CD4-positive, alpha-beta T cell treated with Interleukin-17A for 1 hour (primary cell): ENCODE data around the gene RAB40B.
"Not testable (repeated sequence)": the region's sequence is repeated elsewhere in the genome, so short reads cannot be mapped to it uniquely, and the experiment has no call there.

ENCODE experiments used
- DNase-seq: peaks from one replicate; pipeline ENCODE4 v3.0.0-alpha.2; 2020

RAB40B gene

GRCh38 chr17:82666931-82667667 lies 31.4 kb downstream of the RAB40B start:
- DNase-seq, result no peak

- DNase-seq, result no peak
These were observed 32.6 kb downstream of the RAB40B start for GRCh38 chr17:82665891-82666290.

GRCh38 chr17:82665217-82665616 lies 33.3 kb downstream of the RAB40B start:
- DNase-seq, result no peak

GRCh38 chr17:82664701-82665182 lies 33.8 kb downstream of the RAB40B start:
- no peak for DNase-seq

- DNase-seq, result no peak
These were observed 34.3 kb downstream of the RAB40B start for GRCh38 chr17:82664276-82664575.

- no peak for DNase-seq
These were observed 34.9 kb downstream of the RAB40B start for GRCh38 chr17:82663381-82664275.

- DNase-seq, result no peak
These were observed 35.7 kb downstream of the RAB40B start for GRCh38 chr17:82662711-82663261.

- DNase-seq, result no peak
These were observed 36.5 kb downstream of the RAB40B start for GRCh38 chr17:82661717-82662683.

- no peak for DNase-seq
These were observed 38.6 kb downstream of the RAB40B start for GRCh38 chr17:82659886-82660285.

GRCh38 chr17:82658796-82659452 lies 39.6 kb downstream of the RAB40B start:
- no peak for DNase-seq

- no peak for DNase-seq
These were observed 40.2 kb downstream of the RAB40B start for GRCh38 chr17:82658331-82658730.

- DNase-seq, result no peak
These were observed 40.6 kb downstream of the RAB40B start for GRCh38 chr17:82657926-82658325.

- DNase-seq, result no peak
These were observed 42.2 kb downstream of the RAB40B start for GRCh38 chr17:82656266-82656665.

- no peak for DNase-seq
These were observed 43.0 kb downstream of the RAB40B start for GRCh38 chr17:82655523-82655922.

GRCh38 chr17:82655038-82655479 lies 43.4 kb downstream of the RAB40B start:
- no peak for DNase-seq

- DNase-seq, result not testable (repeated sequence)
These were observed 43.9 kb downstream of the RAB40B start for GRCh38 chr17:82654611-82655010.

- DNase-seq, result no peak
These were observed 44.6 kb downstream of the RAB40B start for GRCh38 chr17:82653651-82654528.

GRCh38 chr17:82650723-82651122 lies 47.8 kb downstream of the RAB40B start:
- no peak for DNase-seq

GRCh38 chr17:82649501-82650261 lies 48.8 kb downstream of the RAB40B start:
- no peak for DNase-seq

GRCh38 chr17:82648742-82649331 lies 49.7 kb downstream of the RAB40B start:
- DNase-seq, result no peak
